ENCODE results near the gene MYO16. TPM values are rescaled to one million over a fixed set of nuclear protein-coding genes. Genes with fewer than 3 reads are reported as not detected.
A peak's percentile ranks its signal among the peaks of the same experiment; 100 is the strongest.

Gene MYO16
- total and polyA plus RNA-seq, 8 donors: 1.1 to 2.5 (median 1.7) TPM

GRCh38 chr13:109128121-109128520 lies 498.7 kb downstream of the MYO16 start:
- H3K27ac ChIP-seq: no peak overlapping the region
- no peaks in the 10 kb centered on the region for H3K27me3 ChIP-seq
- H3K9me3 ChIP-seq: no peaks in the 10 kb centered on the region
- TF ChIP-seq, protein P1, sequence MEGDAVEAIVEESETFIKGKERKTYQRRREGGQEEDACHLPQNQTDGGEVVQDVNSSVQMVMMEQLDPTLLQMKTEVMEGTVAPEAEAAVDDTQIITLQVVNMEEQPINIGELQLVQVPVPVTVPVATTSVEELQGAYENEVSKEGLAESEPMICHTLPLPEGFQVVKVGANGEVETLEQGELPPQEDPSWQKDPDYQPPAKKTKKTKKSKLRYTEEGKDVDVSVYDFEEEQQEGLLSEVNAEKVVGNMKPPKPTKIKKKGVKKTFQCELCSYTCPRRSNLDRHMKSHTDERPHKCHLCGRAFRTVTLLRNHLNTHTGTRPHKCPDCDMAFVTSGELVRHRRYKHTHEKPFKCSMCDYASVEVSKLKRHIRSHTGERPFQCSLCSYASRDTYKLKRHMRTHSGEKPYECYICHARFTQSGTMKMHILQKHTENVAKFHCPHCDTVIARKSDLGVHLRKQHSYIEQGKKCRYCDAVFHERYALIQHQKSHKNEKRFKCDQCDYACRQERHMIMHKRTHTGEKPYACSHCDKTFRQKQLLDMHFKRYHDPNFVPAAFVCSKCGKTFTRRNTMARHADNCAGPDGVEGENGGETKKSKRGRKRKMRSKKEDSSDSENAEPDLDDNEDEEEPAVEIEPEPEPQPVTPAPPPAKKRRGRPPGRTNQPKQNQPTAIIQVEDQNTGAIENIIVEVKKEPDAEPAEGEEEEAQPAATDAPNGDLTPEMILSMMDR (IDR thresholded peaks at IDR 0.05): no peak
- H3K36me3 ChIP-seq: no peaks in the 10 kb centered on the region
- H3K4me3 ChIP-seq: no peak overlapping the region
- DNase-seq (peak in 1 of 4 donors; percentile 62), ATAC-seq (no peak)
- peaks cover 0 to 9% of the 10 kb centered on the region in 2 donors for H3K4me1 ChIP-seq
- intact Hi-C loops (cut with DNase I): no loop called here

GRCh38 chr13:109130093-109130835 lies 500.9 kb downstream of the MYO16 start:
- ATAC-seq: no peak
- H3K27me3 ChIP-seq: no peaks in the 10 kb centered on the region
- peaks cover 0 to 9% of the 10 kb centered on the region in 2 donors for H3K4me1 ChIP-seq
- no peak overlapping the region for H3K27ac ChIP-seq
- intact Hi-C loops (cut with DNase I): no loop called here
- H3K9me3 ChIP-seq: no peaks in the 10 kb centered on the region
- H3K36me3 ChIP-seq: no peaks in the 10 kb centered on the region
- no peak overlapping the region for H3K4me3 ChIP-seq
- no peak for DNase-seq
- TF ChIP-seq, protein P1 (IDR thresholded peaks at IDR 0.05): no peak

GRCh38 chr13:109131698-109132257 lies 502.4 kb downstream of the MYO16 start:
- H3K27ac ChIP-seq: no peak overlapping the region
- intact Hi-C loops (cut with DNase I): no loop called here
- no peaks in the 10 kb centered on the region for H3K36me3 ChIP-seq
- no peak overlapping the region for H3K4me3 ChIP-seq
- H3K4me1 ChIP-seq: peaks cover 0 to 9% of the 10 kb centered on the region in 2 donors
- no peaks in the 10 kb centered on the region for H3K9me3 ChIP-seq
- TF ChIP-seq, protein P1 (IDR thresholded peaks at IDR 0.05): no peak
- DNase-seq (peak in 1 of 4 donors; percentile 30), ATAC-seq (peak; percentile 67)
- no peaks in the 10 kb centered on the region for H3K27me3 ChIP-seq

- DNase-seq (no peak), ATAC-seq (no peak)
- no peaks in the 10 kb centered on the region for H3K36me3 ChIP-seq
- H3K27me3 ChIP-seq: peaks cover under 1 to 9% of the 10 kb centered on the region in 2 donors
- no peak overlapping the region for H3K4me3 ChIP-seq
- no peak overlapping the region for H3K27ac ChIP-seq
- peaks cover 0 to 9% of the 10 kb centered on the region in 2 donors for H3K4me1 ChIP-seq
- intact Hi-C loops (cut with DNase I): no loop called here
- TF ChIP-seq, protein P1 (IDR thresholded peaks at IDR 0.05): no peak
- no peaks in the 10 kb centered on the region for H3K9me3 ChIP-seq
These were observed 505.6 kb downstream of the MYO16 start for GRCh38 chr13:109135018-109135417.

DNA sequence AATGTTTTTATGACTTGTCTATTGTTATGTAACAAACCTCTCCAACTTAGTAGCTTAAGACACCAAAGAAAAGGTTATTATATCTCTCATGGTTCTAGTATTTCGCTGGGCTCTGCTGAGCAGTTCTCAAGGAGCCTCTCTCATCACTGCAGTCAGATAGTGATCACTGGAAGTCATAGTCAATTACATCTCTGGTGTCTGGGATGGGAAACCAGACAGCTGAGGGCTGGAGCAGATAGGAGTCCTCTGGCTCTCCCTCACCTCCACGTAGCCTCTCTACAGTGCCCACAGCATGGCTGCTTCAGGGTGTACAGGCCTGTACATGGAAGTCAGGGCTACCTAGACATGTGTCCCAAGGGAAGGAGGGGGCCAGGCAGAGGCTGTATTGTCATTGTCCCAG lies 507.5 kb downstream of the MYO16 start:
- no peak overlapping the region for H3K4me3 ChIP-seq
- no peak overlapping the region for H3K27ac ChIP-seq
- H3K9me3 ChIP-seq: no peaks in the 10 kb centered on the region
- TF ChIP-seq, protein P1 (IDR thresholded peaks at IDR 0.05): no peak
- no peaks in the 10 kb centered on the region for H3K36me3 ChIP-seq
- H3K27me3 ChIP-seq: peaks cover 14 to 27% of the 10 kb centered on the region in 2 donors
- peaks cover 0 to 13% of the 10 kb centered on the region in 2 donors for H3K4me1 ChIP-seq
- no peak for ATAC-seq
- no peak for DNase-seq
- intact Hi-C loops (cut with DNase I): no loop called here

Measured in left lung (tissue), 10 donors.